Sigmoid colon (tissue), 4 donors: ENCODE data around the gene HOXD8.

Experiments used
- POLR2AphosphoS5 ChIP-seq, 4 donors: sonication (generic); formaldehyde crosslinking; IDR thresholded peaks; one replicate each; pipeline ENCODE4 v1.6.1; 2017; ENCODE audit warnings: antibody characterized with exemption in 4 of 4
- TF ChIP-seq, protein P1 (sequence below), 4 experiments: fragments of 450-650 bp in 3 of 4; fragments of 200-600 bp in 1 of 4; IDR thresholded peaks; one replicate each; pipeline ENCODE4 v1.5.1; 2016 to 2019; ENCODE audit warnings: antibody characterized with exemption in 4 of 4, mild to moderate bottlenecking in 3 of 4, moderate library complexity in 2 of 4

DNA sequence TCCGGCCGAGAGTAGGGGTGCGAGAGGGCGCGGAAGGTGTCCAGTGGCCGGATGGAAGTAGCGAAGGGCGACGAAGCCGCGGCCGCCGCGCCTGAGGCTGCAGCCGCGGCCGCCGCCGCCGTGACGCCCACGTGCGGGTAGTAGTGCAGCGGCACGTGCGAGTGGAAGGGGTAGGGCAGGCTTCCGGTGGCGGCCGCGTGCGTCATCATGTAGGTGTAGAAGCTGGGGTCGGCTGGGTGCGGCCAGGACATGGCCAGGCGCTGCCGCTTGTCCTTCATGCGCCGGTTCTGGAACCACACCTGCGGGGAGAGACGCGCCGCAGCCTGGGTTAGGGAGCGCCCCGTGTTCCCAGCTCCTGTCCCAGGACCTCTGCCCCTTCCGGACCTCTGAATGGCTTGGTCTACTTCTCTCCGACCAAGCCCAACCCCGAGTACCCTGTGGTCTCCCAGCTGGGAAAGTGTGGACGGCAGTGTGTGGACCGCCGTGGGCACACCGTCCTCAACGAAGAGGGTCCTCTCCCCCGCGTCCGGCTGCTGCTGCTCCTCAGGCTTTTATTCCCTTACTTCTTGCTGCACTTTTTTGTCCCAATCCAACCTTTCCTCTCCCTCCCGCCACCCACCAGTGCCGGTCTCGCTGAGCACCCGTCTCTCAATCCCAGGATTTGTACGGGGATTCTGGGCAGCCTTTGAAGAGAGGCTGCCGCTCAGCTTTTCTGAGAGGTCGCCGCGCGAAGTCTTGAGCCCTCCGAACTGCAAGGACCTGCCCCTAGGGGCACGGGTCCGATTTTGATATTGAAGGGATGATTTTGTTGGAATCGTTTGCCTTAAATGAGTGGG lies 48.7 kb upstream of the HOXD8 start:
- TF ChIP-seq, protein P1, sequence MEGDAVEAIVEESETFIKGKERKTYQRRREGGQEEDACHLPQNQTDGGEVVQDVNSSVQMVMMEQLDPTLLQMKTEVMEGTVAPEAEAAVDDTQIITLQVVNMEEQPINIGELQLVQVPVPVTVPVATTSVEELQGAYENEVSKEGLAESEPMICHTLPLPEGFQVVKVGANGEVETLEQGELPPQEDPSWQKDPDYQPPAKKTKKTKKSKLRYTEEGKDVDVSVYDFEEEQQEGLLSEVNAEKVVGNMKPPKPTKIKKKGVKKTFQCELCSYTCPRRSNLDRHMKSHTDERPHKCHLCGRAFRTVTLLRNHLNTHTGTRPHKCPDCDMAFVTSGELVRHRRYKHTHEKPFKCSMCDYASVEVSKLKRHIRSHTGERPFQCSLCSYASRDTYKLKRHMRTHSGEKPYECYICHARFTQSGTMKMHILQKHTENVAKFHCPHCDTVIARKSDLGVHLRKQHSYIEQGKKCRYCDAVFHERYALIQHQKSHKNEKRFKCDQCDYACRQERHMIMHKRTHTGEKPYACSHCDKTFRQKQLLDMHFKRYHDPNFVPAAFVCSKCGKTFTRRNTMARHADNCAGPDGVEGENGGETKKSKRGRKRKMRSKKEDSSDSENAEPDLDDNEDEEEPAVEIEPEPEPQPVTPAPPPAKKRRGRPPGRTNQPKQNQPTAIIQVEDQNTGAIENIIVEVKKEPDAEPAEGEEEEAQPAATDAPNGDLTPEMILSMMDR (IDR thresholded peaks at IDR 0.05) = no peak
- TF ChIP-seq POLR2AphosphoS5 (IDR thresholded peaks at IDR 0.05) = peak; percentile 80 to 91 (median 82)
